BE2C (cell line): ENCODE measurements around the gene KRTAP10-3.
"Not testable (repeated sequence)": the region's sequence is repeated elsewhere in the genome, so short reads cannot be mapped to it uniquely, and the experiment has no call there.

Experiments used
- DNase-seq: peaks from one replicate; pipeline ENCODE4 v3.0.0-alpha.2; 2020
- H3K27me3 ChIP-seq: fragments of 250-450 bp; sonication (Bioruptor Pico); 2 replicates; pipeline ENCODE4 v1.5.1; 2020; ENCODE audit warnings: mild to moderate bottlenecking
- H3K36me3 ChIP-seq: fragments of 250-450 bp; sonication (Bioruptor Pico); 2 replicates; pipeline ENCODE4 v1.5.1; 2020; ENCODE audit warnings: mild to moderate bottlenecking
- H3K4me1 ChIP-seq: fragments of 250-450 bp; sonication (Bioruptor Pico); 2 replicates; pipeline ENCODE4 v1.5.1; 2020
- H3K4me3 ChIP-seq: 2 replicates; pipeline ENCODE4 v1.5.1; 2011; ENCODE audit warnings: low read depth, low read length
- H3K9me3 ChIP-seq: fragments of 250-450 bp; sonication (Bioruptor Pico); 2 replicates; pipeline ENCODE4 v1.5.1; 2020
- CTCF ChIP-seq: IDR thresholded peaks from 2 replicates; pipeline ENCODE4 v1.5.1; 2012; ENCODE audit warnings: mild to moderate bottlenecking, low read depth, low read length

KRTAP10-3 gene

GRCh38 chr21:44593598-44594405 lies 35.2 kb upstream of the KRTAP10-3 start:
- no peak overlapping the region for H3K4me3 ChIP-seq
- H3K4me1 ChIP-seq: no peaks in the 10 kb centered on the region
- DNase-seq: no peak
- H3K27me3 ChIP-seq: peaks cover 42% of the 10 kb centered on the region
- no peaks in the 10 kb centered on the region for H3K36me3 ChIP-seq
- TF ChIP-seq CTCF: no peak
- no peaks in the 10 kb centered on the region for H3K9me3 ChIP-seq

GRCh38 chr21:44592446-44593311 lies 34.1 kb upstream of the KRTAP10-3 start, which contains the start of gene KRTAP10-6:
Gene KRTAP10-6 (minus strand): TSS chr21:44592505. CDS start chr21:44592484, 21 bp downstream.
- Histone ChIP-seq H3K27me3 (peaks cover 34% of the 10 kb centered on the region), H3K9me3 (no peaks in the 10 kb centered on the region), H3K36me3 (no peaks in the 10 kb centered on the region), H3K4me1 (no peaks in the 10 kb centered on the region), H3K4me3 (no peak within 1 kb of the TSS)
- DNase-seq: no peak
- no peak for TF ChIP-seq CTCF

- not testable (repeated sequence) for H3K4me3 ChIP-seq, H3K9me3 ChIP-seq, H3K36me3 ChIP-seq, H3K4me1 ChIP-seq, DNase-seq
- H3K27me3 ChIP-seq: peaks cover 31% of the 10 kb centered on the region
Measured at GRCh38 chr21:44591801-44592130, 33.2 kb upstream of the KRTAP10-3 start.

- H3K4me1 ChIP-seq, H3K9me3 ChIP-seq, H3K4me3 ChIP-seq, H3K36me3 ChIP-seq, DNase-seq: not testable (repeated sequence)
- H3K27me3 ChIP-seq: peaks cover 27% of the 10 kb centered on the region
Measured at GRCh38 chr21:44590897-44591800, 32.6 kb upstream of the KRTAP10-3 start.

- Histone ChIP-seq H3K27me3 (peaks cover 26% of the 10 kb centered on the region), H3K4me1 (no peaks in the 10 kb centered on the region), H3K4me3 (no peak overlapping the region), H3K36me3 (no peaks in the 10 kb centered on the region), H3K9me3 (no peaks in the 10 kb centered on the region)
- no peak for TF ChIP-seq CTCF
- no peak for DNase-seq
Measured at GRCh38 chr21:44590311-44590721, 31.7 kb upstream of the KRTAP10-3 start.

GRCh38 chr21:44589586-44590305 lies 31.2 kb upstream of the KRTAP10-3 start:
- Histone ChIP-seq H3K4me3 (no peak overlapping the region), H3K9me3 (no peaks in the 10 kb centered on the region), H3K4me1 (no peaks in the 10 kb centered on the region), H3K36me3 (no peaks in the 10 kb centered on the region), H3K27me3 (peaks cover 26% of the 10 kb centered on the region)
- no peak for TF ChIP-seq CTCF
- no peak for DNase-seq
